Stimulated activated CD8-positive, alpha-beta memory T cell treated with anti-CD3 and anti-CD28 coated beads, Interleukin-4, amount 100 ng/mL, for 1 hour (primary cell): Measurements from ENCODE around the gene SRSF4.
"Not testable (repeated sequence)": the region's sequence is repeated elsewhere in the genome, so short reads cannot be mapped to it uniquely, and the experiment has no call there.

Source experiments
- DNase-seq, 2 donors: peaks; one replicate each; pipeline ENCODE4 v3.0.0-alpha.2; 2020; ENCODE audit warnings: low read depth in 2 of 2, low spot score in 1 of 2

The SRSF4 gene

DNA sequence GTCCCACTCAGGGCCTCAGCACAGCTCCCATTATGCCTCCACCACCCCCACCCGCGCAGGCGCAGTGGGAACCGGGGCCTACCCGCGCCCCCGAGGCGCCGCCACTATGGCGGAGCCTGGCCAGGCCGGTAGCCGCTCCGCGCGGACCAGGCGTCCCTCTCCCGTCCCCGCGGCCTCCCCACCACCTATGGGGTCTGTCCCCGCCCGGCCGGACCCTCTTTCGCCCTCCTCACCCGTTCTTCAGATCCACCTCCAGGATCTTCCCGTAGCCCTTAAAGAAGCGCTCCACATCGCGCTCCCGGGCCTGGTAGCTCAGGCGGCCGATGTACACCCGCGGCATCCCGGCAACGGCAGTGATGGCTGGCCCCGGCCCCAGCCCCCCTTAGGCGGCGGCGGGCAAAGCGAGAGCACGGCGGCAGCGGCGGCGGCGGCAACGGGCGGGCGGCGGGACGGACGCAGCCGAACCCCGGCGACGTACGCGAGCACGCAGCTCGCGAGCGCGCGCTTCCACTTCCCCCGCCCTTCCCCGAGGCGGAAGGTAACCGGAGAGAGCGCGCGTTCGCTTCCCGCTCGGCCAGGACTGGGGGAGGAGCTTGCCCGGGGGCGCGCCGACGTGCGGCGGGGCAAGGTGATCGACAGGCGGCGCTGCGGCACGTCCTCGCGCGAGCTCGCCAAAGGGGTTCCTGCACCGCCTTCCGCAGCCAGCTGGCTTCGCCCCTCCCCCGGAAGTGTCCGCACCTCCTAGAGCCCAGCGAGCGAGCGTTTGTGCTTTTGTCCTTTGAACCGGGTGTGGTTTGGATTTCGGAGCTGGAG, at the start of gene SRSF4:
TSS of gene SRSF4 (minus strand) at position 488 of the 813 bp plus-strand sequence. CDS start at position 340, 148 bp downstream.
- peak; percentile 91 to 98 for DNase-seq

DNA sequence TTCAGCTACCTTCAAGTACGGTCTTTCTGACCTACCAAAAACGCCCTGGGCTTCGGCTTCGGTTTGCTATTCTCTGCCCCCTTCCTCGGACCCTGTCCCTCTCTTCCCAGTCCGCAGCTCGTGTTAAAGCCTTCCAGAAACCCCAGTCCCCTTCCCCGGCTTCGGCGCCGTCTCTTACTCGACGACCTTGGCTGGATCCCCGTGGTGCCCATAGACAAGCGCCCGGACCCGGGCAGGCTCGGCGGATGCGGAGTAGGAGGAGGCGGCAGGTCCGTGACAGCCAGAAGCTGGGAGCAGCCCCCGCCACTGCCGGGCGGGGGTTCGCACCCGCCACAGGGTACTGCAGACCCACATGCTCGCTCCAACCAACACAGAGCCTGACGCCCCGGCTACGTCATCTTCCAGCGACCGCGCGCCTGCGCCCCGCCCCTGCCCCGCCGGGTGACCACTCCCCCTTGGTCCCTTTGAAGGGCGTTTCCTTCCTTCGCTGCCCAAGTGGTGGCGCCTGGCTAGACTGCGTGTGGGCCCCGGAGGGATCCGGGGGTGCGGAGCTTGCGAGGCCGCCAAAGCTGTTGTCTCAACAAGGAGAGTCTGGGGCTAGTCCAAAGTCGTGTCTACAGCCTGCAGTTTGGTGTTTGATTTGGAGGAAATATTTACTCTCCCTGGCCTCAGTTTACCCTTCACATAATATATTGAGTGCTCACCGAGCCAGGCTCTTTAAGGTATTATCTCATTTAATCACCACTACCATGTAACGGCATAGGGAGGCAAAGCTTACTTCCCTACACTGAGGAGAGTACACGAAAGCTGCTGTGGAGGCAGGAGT, 49.1 kb upstream of the SRSF4 start, which contains the start of gene MECR:
TSS of gene MECR (minus strand) at position 382 of the 826 bp plus-strand sequence. CDS start at position 354, 28 bp downstream.
- DNase-seq = peak; percentile 90 to 95

DNA sequence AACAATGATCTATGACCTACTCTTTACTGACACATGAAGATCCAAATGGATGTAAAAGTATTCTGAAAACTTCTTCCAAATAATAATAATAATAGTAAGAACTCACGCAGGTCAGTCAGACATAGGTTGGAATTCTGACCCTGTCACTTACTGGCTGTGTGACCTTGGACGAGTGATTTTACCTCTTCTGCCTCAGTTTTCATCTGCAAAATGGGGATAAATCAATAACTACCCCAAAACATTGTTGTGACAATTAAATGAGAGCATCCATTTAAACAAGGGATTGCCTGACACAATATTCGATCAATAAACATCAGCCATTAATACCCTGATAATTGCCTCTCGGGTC, 48.5 kb upstream of the SRSF4 start:
- no peak for DNase-seq

DNA sequence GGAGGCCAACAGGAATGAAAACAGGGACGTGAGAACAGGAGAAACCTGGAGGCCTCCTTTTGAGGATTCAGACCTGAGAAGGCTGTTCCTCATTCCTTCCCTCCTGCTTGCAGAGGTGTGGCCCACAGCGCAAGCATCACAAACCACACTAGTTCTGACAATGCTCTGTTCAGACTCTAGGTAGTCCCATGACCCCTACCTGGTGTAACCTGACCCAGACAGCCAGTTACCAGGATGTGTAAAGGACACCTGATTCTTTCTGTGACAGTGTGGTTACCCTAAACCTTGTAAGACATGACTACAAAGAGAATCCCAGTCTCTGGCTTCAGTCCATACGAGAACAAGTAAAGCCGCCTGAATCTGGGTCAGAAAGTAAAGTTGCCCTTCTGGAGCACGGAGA, 45.8 kb upstream of the SRSF4 start:
- no peak for DNase-seq

DNA sequence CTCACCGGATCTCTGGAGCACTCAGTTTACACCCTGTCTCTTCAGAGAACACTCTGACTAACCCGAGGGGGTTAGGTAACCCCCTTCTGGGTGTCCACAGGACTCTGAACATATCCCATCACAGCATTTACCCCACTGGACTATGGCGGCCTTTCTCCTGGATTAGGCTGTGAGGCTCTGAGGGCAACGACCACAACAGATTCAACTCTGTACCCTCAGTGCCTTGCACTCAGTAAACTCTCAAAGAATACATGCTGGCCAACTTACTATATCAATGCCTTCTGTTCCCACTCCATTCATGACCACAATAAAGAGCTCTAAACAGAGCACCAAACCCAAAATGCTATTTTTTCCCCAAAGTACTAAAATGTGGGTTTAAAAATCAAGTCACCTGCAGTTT, 43.7 kb upstream of the SRSF4 start:
- DNase-seq = no peak

- DNase-seq = no peak
These were observed 42.7 kb upstream of the SRSF4 start for GRCh38 chr1:29224356-29224837.

DNA sequence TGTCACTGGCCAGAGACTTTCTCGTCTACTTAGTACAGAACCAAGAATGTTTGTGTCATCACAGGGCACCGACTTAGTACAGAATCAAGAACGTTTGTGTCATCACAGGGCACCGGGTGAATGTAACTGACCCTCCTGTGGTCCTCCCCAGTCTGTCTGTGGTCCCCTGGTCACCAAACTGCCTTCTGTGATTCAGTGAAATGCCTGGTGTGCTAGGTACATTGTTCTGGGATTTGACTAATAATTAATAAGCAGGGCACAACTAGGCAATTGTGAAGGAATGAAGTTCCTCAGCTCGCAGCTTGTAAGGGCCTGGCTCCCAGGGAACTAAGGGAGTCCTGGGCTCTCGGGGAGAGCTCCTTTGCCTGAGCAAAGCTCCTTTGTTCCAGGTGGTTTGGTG, 41.8 kb upstream of the SRSF4 start:
- DNase-seq = no peak

DNA sequence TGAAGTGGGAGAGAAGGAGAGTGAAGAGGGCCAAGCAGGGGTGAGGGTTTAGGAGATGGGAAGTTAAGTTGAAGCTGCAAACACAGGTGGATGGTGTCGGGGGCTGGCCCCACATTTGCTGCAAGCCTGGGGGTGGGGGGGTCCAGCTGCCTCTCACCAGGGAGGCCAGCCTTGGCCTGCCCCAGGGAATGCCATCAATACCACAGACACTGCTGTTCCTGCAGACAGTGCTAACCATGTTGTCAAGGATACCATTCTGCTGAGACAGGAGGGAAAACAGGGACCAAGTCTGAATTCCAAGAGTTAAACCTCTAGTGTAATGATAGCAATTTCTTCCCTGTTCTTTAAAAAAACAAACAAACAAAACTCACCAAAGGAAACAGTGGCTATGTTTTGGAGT, 41.0 kb upstream of the SRSF4 start:
- DNase-seq = no peak

DNA sequence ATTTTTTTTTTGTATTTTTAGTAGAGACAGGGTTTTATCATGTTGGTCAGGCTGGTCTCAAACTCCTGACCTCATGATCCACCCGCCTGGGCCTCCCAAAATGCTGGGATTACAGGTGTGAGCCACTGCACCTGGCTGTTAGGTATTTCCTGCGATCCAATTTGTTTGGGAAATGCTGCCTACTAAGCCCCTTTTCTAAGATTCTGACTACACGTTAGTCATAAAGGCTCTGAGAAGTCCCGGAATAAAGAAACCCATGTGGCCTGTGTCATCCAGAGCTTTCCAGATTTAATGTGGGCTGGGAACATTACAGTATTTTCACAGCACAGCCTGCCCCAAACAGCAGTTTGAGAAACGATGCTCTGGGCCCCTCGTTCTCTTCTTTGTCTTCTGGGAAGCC, 40.6 kb upstream of the SRSF4 start:
- DNase-seq = not testable (repeated sequence)

- no peak for DNase-seq
These were observed 39.6 kb upstream of the SRSF4 start for GRCh38 chr1:29221296-29221695.

- DNase-seq = no peak
These were observed 36.5 kb upstream of the SRSF4 start for GRCh38 chr1:29218223-29218622.

DNA sequence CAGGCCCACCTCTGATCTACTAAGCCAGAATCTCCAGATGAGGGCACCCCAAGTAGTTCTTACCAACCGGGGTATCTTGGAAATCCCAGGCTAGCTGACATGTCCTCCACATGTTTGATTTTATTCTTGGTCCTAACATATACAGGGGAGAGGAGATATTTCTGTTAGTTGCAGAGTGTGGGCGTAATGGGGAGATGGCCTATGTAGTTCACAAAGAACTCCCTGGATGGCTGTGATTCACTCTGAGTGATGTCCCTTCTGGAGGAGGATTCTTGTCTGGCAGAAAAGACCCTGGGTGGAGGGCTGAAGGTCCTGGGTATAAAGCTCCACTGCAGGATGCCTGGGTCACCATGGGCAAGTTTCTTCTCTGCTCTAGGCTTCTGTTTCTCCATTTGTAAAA, 35.9 kb upstream of the SRSF4 start:
- no peak for DNase-seq

DNA sequence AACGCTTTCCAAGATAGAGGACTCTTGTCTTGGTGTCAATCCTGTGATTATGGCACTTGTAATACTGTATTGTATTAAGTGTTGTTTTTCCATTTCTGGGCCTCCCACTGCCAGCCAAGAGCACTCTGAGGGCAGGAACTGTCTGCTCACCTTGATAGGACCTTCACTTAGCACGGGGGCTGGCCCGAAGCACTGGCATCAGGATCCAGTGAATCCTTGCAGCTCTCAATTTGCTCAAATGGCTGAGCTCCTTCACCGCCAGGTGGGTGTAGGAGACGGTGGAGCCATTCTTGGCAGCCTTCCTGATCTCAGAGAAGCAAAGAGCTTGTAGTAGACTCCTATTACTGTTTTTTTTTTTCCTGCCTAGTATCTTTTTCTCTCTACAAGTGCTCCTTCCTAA, 31.4 kb upstream of the SRSF4 start:
- no peak for DNase-seq

DNA sequence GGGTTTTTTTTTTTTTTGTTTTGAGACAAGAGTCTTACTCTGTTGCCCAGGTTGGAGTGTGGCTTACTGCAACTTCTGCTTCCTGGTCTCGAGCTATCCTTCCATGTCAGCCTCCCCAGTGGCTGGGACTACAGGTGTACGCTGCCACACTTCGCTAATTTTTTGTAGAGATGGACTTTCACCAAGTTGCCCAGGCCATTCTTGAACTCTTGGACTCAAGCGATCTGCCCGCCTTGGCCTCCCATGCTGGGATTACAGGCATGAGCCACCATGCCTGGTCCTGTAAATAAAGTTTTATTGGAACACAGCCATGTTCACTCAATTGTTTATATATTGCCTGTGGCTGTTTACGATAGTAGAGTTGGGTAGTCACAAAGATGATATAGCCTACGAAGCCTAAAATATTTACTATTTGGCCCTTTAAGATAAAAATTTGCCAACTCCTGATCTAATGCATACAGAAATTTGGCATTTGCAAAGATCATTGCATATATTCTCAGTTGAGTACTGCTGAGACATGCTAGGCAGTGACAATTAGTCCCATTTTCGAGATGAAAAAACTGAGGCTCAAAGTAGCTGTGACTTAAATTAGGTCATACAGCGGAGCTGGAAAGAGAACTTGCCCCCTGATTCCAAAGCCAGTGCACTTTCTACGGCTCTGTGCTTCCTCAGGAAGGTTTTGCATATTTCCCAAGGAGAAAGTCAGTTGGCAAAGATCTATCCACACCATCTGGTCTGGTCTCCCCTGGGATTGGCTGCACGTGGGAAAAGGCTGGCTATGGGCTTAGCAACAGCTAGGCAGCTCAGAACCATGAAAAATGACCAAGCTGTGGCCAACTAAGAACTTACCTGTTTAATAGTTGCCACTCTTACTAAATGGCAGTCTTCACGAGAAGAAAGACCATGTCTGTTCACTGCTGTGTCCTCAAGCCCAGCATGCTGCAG, 29.7 kb upstream of the SRSF4 start:
- no peak for DNase-seq

DNA sequence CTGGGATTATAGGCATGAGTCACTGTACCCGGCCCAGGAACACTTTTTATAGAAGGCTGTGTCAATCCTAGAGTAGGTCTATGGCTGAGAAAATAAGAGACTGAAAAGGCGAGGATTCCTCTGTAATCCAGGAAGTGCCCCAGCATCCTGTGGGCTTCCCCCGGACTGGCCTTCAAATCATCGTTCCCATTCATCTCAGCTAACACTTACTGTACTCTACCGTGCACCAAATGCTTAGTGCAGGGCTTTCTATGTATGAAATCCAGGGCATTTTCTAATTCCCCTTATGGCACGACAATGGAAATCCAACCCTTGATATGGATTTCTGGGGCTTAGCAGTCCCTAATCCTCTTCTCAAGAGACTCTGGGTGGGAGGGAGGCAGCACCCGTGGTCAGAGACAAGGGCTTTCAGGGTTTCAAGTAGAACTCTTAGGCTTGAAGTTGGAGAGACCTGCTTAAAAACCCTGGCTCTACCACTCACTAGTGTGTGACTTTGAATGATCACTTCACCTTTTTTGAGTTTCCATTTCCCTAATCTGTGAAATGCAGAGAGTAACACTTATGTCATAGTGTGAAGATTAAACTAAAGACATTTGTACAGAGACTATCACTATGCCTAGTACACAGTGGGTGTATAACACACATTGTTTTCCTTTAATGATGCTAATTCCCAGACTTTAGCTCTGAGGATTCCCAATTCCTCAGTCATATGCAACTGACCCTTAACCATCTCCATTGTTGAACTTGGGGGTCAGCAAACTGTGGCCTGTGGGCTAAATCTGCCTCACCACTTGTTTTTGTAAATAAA, 28.8 kb upstream of the SRSF4 start:
- DNase-seq = no peak

DNA sequence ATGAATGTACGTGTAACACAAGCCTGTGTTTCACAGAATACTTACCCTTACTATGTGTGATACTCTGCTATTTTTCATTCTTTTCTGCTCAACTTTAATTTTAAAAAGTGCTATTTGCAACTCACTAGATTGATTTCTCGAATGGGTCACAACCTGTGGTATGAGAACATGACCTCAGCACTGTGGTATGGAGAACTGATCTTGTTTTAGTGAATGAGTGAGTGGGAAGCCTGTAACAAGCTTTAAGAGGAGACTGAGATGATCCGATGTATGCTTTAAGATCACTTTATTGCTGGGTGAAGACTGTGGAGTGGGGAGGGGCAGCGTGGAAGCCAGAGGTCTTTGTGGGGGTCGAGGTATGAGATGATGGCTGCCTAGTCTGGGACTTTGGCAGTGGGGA, 27.5 kb upstream of the SRSF4 start:
- no peak for DNase-seq

GRCh38 chr1:29208442-29208841, 26.7 kb upstream of the SRSF4 start:
- DNase-seq = no peak

DNA sequence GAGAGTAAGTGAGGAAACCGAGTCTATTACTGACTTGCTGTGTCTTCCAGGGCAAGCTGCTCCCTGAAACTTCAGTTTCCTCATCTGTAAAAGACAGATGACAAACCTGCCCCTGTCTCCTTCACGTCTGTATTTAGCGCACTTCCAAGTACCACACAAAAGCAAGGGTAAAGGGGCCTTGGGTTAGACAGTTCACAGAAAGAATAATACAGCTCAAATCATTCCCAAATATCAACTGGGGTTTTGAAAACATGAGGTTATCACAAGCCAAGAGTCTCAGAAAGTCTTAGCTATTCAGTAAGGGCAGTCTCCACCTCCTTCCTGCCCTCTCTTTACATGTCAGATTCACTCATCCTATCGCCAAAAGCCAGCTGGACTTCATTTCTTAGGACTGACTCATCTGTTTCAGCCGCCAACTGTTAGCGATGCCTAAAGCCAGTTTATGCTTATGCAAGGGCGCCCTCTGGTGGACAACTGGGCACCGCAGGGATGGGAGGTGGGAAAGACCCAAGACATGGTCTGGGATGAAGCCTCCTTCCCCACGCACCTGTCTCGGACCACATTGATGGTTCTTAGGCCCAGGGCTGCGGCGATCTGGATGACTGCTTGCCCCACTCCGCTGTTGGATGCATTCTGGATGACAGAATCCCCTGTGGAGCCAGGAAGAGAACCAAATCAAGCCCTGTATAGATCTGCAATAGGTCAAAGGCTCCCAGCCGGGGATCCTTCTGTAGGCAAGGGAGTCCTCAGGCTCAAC, 21.1 kb upstream of the SRSF4 start:
- peak; percentile 83 to 91 for DNase-seq

DNA sequence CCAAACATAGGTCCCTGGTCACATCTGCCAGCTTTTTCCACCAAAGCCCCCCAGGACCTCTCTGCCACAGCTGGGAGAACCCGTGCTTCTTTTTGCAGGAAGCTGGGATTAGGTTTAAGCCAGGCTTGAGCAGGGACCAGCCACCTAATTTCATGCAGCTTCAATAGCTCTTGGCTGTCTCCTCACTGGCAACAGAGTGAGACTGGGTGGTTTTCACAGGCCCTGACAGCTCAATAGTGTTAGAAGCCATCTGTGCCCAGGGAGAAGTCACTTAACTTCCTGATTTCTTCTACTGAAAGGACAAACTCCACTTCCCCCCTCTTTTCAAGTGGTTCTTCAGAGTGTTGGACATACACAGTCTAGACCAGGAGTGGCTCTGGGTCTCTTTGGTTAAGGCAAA, 20.4 kb upstream of the SRSF4 start:
- no peak for DNase-seq
